COLO668 (cell line): ENCODE results near the gene TMEM178B.
"Not testable (repeated sequence)": the region's sequence is repeated elsewhere in the genome, so short reads cannot be mapped to it uniquely, and the experiment has no call there.

Source experiments
- DNase-seq: peaks from one replicate; lab custom pipeline; 2025; ENCODE audit not compliant: unreplicated experiment; lab: John Stamatoyannopoulos, UW

Gene TMEM178B

GRCh38 chr7:141132671-141133070 lies 58.8 kb downstream of the TMEM178B start:
- no peak for DNase-seq

GRCh38 chr7:141133646-141134045 lies 59.8 kb downstream of the TMEM178B start:
- no peak for DNase-seq

- no peak for DNase-seq
Measured at GRCh38 chr7:141142058-141142457, 68.2 kb downstream of the TMEM178B start.

- no peak for DNase-seq
Measured at GRCh38 chr7:141144921-141145629, 71.2 kb downstream of the TMEM178B start.

- DNase-seq = no peak
Measured at GRCh38 chr7:141145630-141145982, 71.7 kb downstream of the TMEM178B start.

- no peak for DNase-seq
Measured at GRCh38 chr7:141147482-141147881, 73.6 kb downstream of the TMEM178B start.

- DNase-seq = no peak
Measured at GRCh38 chr7:141150465-141150864, 76.6 kb downstream of the TMEM178B start.

GRCh38 chr7:141151746-141152145 lies 77.9 kb downstream of the TMEM178B start:
- DNase-seq = no peak

- no peak for DNase-seq
Measured at GRCh38 chr7:141153231-141153630, 79.4 kb downstream of the TMEM178B start.

- DNase-seq = no peak
Measured at GRCh38 chr7:141154131-141154732, 80.4 kb downstream of the TMEM178B start.

- no peak for DNase-seq
Measured at GRCh38 chr7:141156407-141156806, 82.5 kb downstream of the TMEM178B start.

- no peak for DNase-seq
Measured at GRCh38 chr7:141157138-141157765, 83.4 kb downstream of the TMEM178B start.

GRCh38 chr7:141158561-141158960 lies 84.7 kb downstream of the TMEM178B start:
- DNase-seq = no peak

GRCh38 chr7:141160246-141160860 lies 86.5 kb downstream of the TMEM178B start:
- no peak for DNase-seq

GRCh38 chr7:141161550-141162535 lies 88.0 kb downstream of the TMEM178B start:
- DNase-seq = no peak

GRCh38 chr7:141165521-141165920 lies 91.7 kb downstream of the TMEM178B start:
- no peak for DNase-seq

- DNase-seq = no peak
Measured at GRCh38 chr7:141166926-141167325, 93.1 kb downstream of the TMEM178B start.

- no peak for DNase-seq
Measured at GRCh38 chr7:141167381-141167964, 93.6 kb downstream of the TMEM178B start.

- not testable (repeated sequence) for DNase-seq
Measured at GRCh38 chr7:141169157-141169556, 95.3 kb downstream of the TMEM178B start.

GRCh38 chr7:141175728-141176127 lies 101.9 kb downstream of the TMEM178B start:
- DNase-seq = not testable (repeated sequence)
